Measurements from ENCODE around the gene LMNA.
"Not testable (repeated sequence)": the region's sequence is repeated elsewhere in the genome, so short reads cannot be mapped to it uniquely, and the experiment has no call there.

LMNA gene

DNA sequence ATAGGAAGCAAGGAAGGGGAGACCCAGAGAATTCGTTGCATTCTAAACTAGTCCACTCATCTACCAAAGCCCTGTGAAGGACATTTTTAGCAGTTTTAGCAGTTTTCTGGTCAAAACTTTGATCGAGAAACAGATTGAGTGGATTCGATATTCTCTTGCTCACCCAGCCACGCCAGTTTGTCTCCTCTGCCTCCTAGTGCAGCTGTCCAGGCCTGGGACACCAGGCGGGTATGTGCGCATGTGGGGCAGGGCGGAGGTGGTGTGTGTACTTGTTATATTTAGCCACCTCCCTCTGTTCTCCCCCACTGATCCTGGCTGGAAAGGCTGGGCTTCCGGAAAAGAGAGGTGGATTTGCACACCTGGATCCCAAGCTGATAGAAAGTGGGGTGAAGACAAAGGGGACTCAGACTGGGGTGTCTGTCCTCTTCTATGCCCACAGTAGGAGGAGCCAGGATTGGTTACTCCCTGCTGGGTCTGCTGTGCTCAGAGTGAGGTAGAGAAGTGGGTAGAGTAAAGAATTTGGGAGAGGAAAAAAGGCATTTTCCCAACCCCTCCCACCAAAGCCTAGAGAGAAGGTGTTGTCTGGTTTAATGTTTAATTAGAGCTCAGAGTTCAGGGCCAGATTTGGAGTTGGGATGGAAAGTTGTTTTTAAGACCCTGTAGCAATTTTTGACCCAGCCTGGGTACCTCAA lies 3.8 kb downstream of the LMNA start:
- no peak overlapping the region for H3K4me3 ChIP-seq

GRCh38 chr1:156119503-156120209 lies 5.1 kb downstream of the LMNA start:
- TF ChIP-seq Cebpa-rat (IDR thresholded peaks at IDR 0.05) = no peak
- H3K9ac ChIP-seq = peak overlapping the region in 3 of 11 experiments; percentile 32 to 51 (median 44); a peak in 6 of 22 replicates
- peak overlapping the region; percentile 36 to 99 (median 81) for H3K4me2 ChIP-seq
- H3K4me1 ChIP-seq = peaks cover 42 to 97% (median 73%) of the 10 kb centered on the region in 10 experiments
- H3K27ac ChIP-seq = peak overlapping the region in 9 of 11 experiments; percentile 23 to 59 (median 45); a peak in 14 of 22 replicates
- peaks cover 13 to 48% (median 38%) of the 10 kb centered on the region in 11 experiments for H3K27me3 ChIP-seq
- H3K9me3 ChIP-seq (replicated peaks in 1 of 11) = no peaks in the 10 kb centered on the region
- peaks cover 0 to 39% (median 13%) of the 10 kb centered on the region in 11 experiments; a peak in 16 of 22 replicates for H4K20me1 ChIP-seq
- H3K4me3 ChIP-seq = 0 out of 20 replicates have a peak overlapping the region, but pooled peaks of 1 of the 10 experiments have one; percentile 44
- no peaks in the 10 kb centered on the region for H3K36me3 ChIP-seq

More for the DNA sequence above, 3.8 kb downstream of the LMNA start:
- no peaks in the 10 kb centered on the region for H3K9me3 ChIP-seq (replicated peaks in 1 of 11)
- no peak for TF ChIP-seq Cebpa-rat (IDR thresholded peaks at IDR 0.05)
- H3K27me3 ChIP-seq = peaks cover 27 to 56% (median 52%) of the 10 kb centered on the region in 11 experiments
- H3K4me1 ChIP-seq = peaks cover 29 to 97% (median 72%) of the 10 kb centered on the region in 10 experiments
- no peak overlapping the region for H3K27ac ChIP-seq
- peaks cover 0 to 39% (median 15%) of the 10 kb centered on the region in 11 experiments; a peak in 17 of 22 replicates for H4K20me1 ChIP-seq
- no peaks in the 10 kb centered on the region for H3K36me3 ChIP-seq
- peak overlapping the region in 5 of 11 experiments; percentile 74 to 99 (median 88); a peak in 10 of 22 replicates for H3K4me2 ChIP-seq
- H3K9ac ChIP-seq = peak overlapping the region in 2 of 11 experiments; percentile 47 to 54; a peak in 3 of 22 replicates

- H3K36me3 ChIP-seq = no peaks in the 10 kb centered on the region
- no peak overlapping the region; a peak in 1 of 20 replicates for H3K4me3 ChIP-seq
- peak overlapping the region in 4 of 11 experiments; percentile 1 to 51 (median 38); a peak in 5 of 22 replicates for H3K9ac ChIP-seq
- TF ChIP-seq Cebpa-rat (IDR thresholded peaks at IDR 0.05) = no peak
- H3K9me3 ChIP-seq (replicated peaks in 1 of 11) = no peaks in the 10 kb centered on the region
- peaks cover 49 to 98% (median 73%) of the 10 kb centered on the region in 10 experiments for H3K4me1 ChIP-seq
- peaks cover 7 to 41% (median 32%) of the 10 kb centered on the region in 11 experiments for H3K27me3 ChIP-seq
- peaks cover 0 to 39% (median 7%) of the 10 kb centered on the region in 11 experiments; a peak in 13 of 22 replicates for H4K20me1 ChIP-seq
- peak overlapping the region; percentile 36 to 99 (median 81) for H3K4me2 ChIP-seq
- H3K27ac ChIP-seq = peak overlapping the region in 6 of 11 experiments; percentile 33 to 59 (median 47); a peak in 9 of 22 replicates
These were observed 5.8 kb downstream of the LMNA start for GRCh38 chr1:156120318-156120717.

DNA sequence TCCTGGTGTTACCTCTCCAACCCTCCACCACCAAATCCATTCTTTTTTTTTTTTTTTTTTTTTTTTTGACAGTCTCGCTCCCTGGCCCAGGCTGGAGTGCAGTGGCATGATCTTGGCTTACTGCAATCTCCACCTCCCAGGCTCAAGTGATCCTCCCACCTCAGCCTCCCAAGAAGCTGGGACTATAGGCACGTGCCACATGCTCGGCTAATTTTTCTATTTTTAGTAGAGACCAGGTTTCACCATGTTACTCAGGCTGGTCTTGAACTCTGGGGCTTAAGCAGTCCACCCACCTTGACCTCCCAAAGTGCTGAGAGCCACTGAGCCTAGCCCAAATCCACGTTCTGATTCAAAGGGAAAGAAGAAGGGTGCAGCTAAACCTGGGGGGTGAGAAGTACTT lies 6.5 kb downstream of the LMNA start:
- not testable (repeated sequence) for H3K27ac ChIP-seq; H3K36me3 ChIP-seq; H3K9ac ChIP-seq; H3K4me3 ChIP-seq; H3K9me3 ChIP-seq (replicated peaks in 1 of 11)
- peak overlapping the region; percentile 36 to 99 (median 81); a peak in 20 of 22 replicates for H3K4me2 ChIP-seq
- H4K20me1 ChIP-seq = peaks cover 0 to 35% (median 3%) of the 10 kb centered on the region in 11 experiments; a peak in 10 of 22 replicates
- H3K27me3 ChIP-seq = peaks cover 0 to 34% (median 25%) of the 10 kb centered on the region in 11 experiments; a peak in 20 of 22 replicates
- H3K4me1 ChIP-seq = peaks cover 54 to 99% (median 73%) of the 10 kb centered on the region in 10 experiments

GRCh38 chr1:156121457-156121856 lies 6.9 kb downstream of the LMNA start:
- Histone ChIP-seq H3K27me3 (peaks cover 0 to 30% (median 20%) of the 10 kb centered on the region in 11 experiments; a peak in 19 of 22 replicates), H3K36me3 (no peaks in the 10 kb centered on the region), H3K4me2 (peak overlapping the region; percentile 36 to 99 (median 81); a peak in 18 of 22 replicates), H3K27ac (no peak overlapping the region; a peak in 1 of 22 replicates), H3K9me3 (replicated peaks in 1 of 11) (no peaks in the 10 kb centered on the region), H3K4me3 (no peak overlapping the region), H3K4me1 (peaks cover 58 to 100% (median 77%) of the 10 kb centered on the region in 10 experiments), H4K20me1 (peaks cover 0 to 34% (median 6%) of the 10 kb centered on the region in 11 experiments; a peak in 15 of 22 replicates), H3K9ac (no peak overlapping the region; a peak in 1 of 22 replicates)
- no peak for TF ChIP-seq Cebpa-rat (IDR thresholded peaks at IDR 0.05)

GRCh38 chr1:156122086-156122485 lies 7.6 kb downstream of the LMNA start:
- H3K4me2 ChIP-seq = peak overlapping the region in 6 of 11 experiments; percentile 4 to 99 (median 86); a peak in 7 of 22 replicates
- no peak for TF ChIP-seq Cebpa-rat (IDR thresholded peaks at IDR 0.05)
- no peak overlapping the region for H3K4me3 ChIP-seq
- H3K9me3 ChIP-seq (replicated peaks in 1 of 11) = no peaks in the 10 kb centered on the region
- H3K9ac ChIP-seq = peak overlapping the region in 1 of 11 experiments; percentile 89; a peak in 2 of 22 replicates
- H3K27ac ChIP-seq = no peak overlapping the region; a peak in 1 of 22 replicates
- H3K36me3 ChIP-seq = no peaks in the 10 kb centered on the region
- peaks cover 0 to 24% (median 14%) of the 10 kb centered on the region in 11 experiments; a peak in 14 of 22 replicates for H3K27me3 ChIP-seq
- peaks cover 64 to 100% (median 83%) of the 10 kb centered on the region in 10 experiments for H3K4me1 ChIP-seq
- peaks cover 0 to 34% (median 11%) of the 10 kb centered on the region in 11 experiments; a peak in 17 of 22 replicates for H4K20me1 ChIP-seq

DNA sequence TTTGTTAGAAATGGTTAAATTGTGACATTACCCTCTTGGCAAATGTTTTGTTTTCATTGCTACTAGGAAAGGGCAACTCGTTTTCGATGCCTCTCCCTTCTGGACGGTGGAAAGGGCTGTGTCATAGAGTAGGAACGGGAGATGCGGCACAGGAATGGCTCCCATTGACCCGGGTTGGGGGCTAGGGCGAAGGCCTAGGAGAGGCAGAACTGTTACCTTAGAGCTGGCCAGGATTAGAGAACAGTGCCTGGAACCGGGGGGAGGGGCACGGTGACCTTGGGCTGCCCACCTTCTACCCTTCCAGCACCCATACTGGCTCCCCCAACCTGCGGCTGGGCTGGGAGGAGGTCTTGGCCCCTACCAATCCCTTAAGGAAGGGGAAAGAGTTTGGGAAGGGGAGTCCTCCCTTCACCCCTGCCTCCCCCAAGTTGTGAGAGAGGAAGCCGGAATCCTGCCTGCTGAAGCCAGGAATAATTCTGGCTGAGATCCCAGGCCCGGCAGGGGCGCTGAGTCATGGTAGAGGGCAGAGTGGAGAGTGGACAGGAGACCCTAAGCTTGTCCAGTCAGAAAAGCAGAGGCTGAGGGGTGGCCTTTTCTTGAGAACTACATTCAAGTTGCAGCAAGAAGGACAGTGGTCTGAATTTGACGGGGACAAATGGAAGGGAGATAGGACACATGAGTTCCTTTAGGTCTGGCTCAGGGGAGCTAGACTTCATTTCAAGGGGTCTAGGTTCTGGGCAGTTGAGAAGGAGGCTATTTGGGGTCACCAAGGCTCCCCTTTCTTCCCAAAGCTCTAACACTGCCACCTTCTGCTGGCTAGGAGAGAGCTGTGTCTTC lies 8.2 kb downstream of the LMNA start:
- H4K20me1 ChIP-seq = peaks cover 0 to 30% (median 11%) of the 10 kb centered on the region in 11 experiments; a peak in 17 of 22 replicates
- H3K4me1 ChIP-seq = peaks cover 71 to 100% (median 89%) of the 10 kb centered on the region in 10 experiments
- no peak for TF ChIP-seq Cebpa-rat (IDR thresholded peaks at IDR 0.05)
- peak overlapping the region in 1 of 10 experiments; percentile 3; a peak in 2 of 20 replicates for H3K4me3 ChIP-seq
- peak overlapping the region in 5 of 11 experiments; percentile 15 to 89 (median 81); a peak in 8 of 22 replicates for H3K9ac ChIP-seq
- peaks cover 0 to 17% (median 8%) of the 10 kb centered on the region in 11 experiments; a peak in 10 of 22 replicates for H3K27me3 ChIP-seq
- H3K4me2 ChIP-seq = peak overlapping the region; percentile 87 to 99 (median 90)
- no peaks in the 10 kb centered on the region for H3K9me3 ChIP-seq (replicated peaks in 1 of 11)
- H3K36me3 ChIP-seq = no peaks in the 10 kb centered on the region
- peak overlapping the region in 7 of 11 experiments; percentile 51 to 96 (median 83); a peak in 13 of 22 replicates for H3K27ac ChIP-seq
